Measurements from ENCODE around the gene DNAJC19.

DNA sequence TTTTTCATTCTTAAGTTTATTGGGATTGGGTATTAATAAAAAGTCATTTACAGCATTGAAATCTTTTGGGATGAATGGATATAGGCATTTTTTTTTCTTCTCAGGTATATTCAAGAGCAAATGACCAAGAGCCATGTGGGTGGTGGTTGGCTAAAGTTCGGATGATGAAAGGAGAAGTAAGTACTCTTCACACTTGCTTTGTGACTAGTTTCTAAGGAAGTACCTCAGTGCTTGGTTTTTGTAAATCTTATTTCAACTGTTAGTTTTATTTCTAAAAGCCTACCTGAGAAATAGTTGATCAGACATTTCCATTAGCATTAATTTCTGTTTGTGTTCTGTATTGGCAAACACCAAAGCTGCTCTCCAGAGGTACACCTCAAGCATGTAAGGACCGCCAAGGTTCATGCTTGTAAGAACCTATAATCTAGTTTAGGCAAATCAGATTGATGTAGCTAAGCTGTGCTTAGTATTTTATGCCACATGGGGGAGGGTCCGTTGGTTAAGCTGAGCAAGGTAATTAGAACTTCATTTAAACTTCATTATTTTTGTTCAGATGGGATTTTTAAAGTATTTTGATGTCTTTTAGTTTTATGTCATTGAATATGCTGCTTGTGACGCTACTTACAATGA, 41.7 kb downstream of the DNAJC19 start:
- TF ChIP-seq CTCF (IDR thresholded peaks at IDR 0.05) (no peak), POLR2A (IDR thresholded peaks at IDR 0.05) (no peak), POLR2AphosphoS5 (IDR thresholded peaks at IDR 0.05) (no peak), EP300 (IDR thresholded peaks at IDR 0.05) (no peak)
